ENCODE results near the gene ENAH. TPM values are rescaled to one million over a fixed set of nuclear protein-coding genes. Genes with fewer than 3 reads are reported as not detected.

ENAH gene
- total and polyA plus RNA-seq, 2 experiments from 2014 or later = 46.4 to 124 TPM

GRCh38 chr1:225532240-225532944 lies 120.5 kb downstream of the ENAH start:
- Histone ChIP-seq H3K27ac (no peak overlapping the region), H3K36me3 (peaks cover 4% of the 10 kb centered on the region), H3K27me3 (no peaks in the 10 kb centered on the region), H3K4me1 (ENCODE audit: low read depth) (peaks cover 24% of the 10 kb centered on the region), H3K4me3 (no peak overlapping the region), H3K9me3 (ENCODE audit: low read depth) (no peaks in the 10 kb centered on the region)
- DNase-seq (ENCODE audit: low read depth in 1 of 2, low spot score in 1 of 2) = no peak
- TF ChIP-seq, protein P1, sequence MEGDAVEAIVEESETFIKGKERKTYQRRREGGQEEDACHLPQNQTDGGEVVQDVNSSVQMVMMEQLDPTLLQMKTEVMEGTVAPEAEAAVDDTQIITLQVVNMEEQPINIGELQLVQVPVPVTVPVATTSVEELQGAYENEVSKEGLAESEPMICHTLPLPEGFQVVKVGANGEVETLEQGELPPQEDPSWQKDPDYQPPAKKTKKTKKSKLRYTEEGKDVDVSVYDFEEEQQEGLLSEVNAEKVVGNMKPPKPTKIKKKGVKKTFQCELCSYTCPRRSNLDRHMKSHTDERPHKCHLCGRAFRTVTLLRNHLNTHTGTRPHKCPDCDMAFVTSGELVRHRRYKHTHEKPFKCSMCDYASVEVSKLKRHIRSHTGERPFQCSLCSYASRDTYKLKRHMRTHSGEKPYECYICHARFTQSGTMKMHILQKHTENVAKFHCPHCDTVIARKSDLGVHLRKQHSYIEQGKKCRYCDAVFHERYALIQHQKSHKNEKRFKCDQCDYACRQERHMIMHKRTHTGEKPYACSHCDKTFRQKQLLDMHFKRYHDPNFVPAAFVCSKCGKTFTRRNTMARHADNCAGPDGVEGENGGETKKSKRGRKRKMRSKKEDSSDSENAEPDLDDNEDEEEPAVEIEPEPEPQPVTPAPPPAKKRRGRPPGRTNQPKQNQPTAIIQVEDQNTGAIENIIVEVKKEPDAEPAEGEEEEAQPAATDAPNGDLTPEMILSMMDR (IDR thresholded peaks at IDR 0.05; ENCODE audit: low read depth, low read length) = no peak

GRCh38 chr1:225529726-225530125 lies 123.2 kb downstream of the ENAH start:
- Histone ChIP-seq H3K36me3 (peaks cover 4% of the 10 kb centered on the region), H3K9me3 (ENCODE audit: low read depth) (no peaks in the 10 kb centered on the region), H3K27me3 (no peaks in the 10 kb centered on the region), H3K4me3 (no peak overlapping the region), H3K4me1 (ENCODE audit: low read depth) (peaks cover 16% of the 10 kb centered on the region), H3K27ac (no peak overlapping the region)
- TF ChIP-seq, protein P1 (IDR thresholded peaks at IDR 0.05; ENCODE audit: low read depth, low read length) = no peak
- DNase-seq (ENCODE audit: low read depth in 1 of 2, low spot score in 1 of 2) = no peak

DNA sequence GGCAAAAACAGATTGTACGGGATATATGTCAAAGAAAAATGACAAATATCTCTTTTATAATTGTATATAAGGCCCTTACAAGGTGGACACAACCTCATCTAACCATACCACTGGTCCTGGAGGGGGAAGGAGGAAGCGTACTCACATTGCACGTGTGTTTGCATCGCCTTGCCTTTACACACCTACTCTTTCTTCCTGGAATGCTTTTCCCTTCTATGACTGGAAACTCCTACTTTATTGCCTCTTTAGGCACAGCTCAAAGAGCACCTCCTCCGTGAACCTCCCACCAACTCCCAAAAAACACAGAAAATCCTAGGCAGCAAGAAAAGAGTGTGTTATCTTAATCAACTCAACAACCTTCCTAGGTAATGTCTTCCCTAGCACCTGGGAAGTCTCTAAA lies 125.3 kb downstream of the ENAH start:
- no peaks in the 10 kb centered on the region for H3K9me3 ChIP-seq (ENCODE audit: low read depth)
- DNase-seq (ENCODE audit: low read depth in 1 of 2, low spot score in 1 of 2) = no peak
- H3K4me1 ChIP-seq (ENCODE audit: low read depth) = peaks cover 4% of the 10 kb centered on the region
- no peaks in the 10 kb centered on the region for H3K27me3 ChIP-seq
- TF ChIP-seq, protein P1 (IDR thresholded peaks at IDR 0.05; ENCODE audit: low read depth, low read length) = no peak
- H3K27ac ChIP-seq = no peak overlapping the region
- H3K4me3 ChIP-seq = no peak overlapping the region
- peaks cover 4% of the 10 kb centered on the region for H3K36me3 ChIP-seq

DNA sequence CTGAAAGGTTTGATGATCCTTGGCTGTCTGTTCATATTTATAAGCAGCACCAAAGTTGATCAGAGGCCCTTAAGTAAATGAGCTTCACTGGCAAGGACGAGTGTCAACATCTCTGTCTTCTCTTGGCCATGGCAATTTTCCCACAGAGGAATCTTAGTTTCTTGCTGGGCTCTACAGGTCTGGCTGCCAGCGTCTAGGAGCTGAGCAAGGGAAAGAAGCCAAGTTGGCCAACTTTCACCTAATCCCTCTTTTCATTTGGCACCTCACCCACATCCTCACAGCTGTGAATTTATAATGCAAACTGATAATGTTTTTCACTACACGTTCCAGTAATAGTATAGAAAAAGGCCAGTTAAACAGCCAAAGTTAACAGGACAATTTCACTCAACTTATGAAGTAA lies 126.0 kb downstream of the ENAH start:
- peak in 1 of 2 donors; percentile 33 for DNase-seq (ENCODE audit: low read depth in 1 of 2, low spot score in 1 of 2)
- TF ChIP-seq, protein P1 (IDR thresholded peaks at IDR 0.05; ENCODE audit: low read depth, low read length) = no peak
- Histone ChIP-seq H3K9me3 (ENCODE audit: low read depth) (no peaks in the 10 kb centered on the region), H3K27me3 (no peaks in the 10 kb centered on the region), H3K4me1 (ENCODE audit: low read depth) (peaks cover 4% of the 10 kb centered on the region), H3K4me3 (no peak overlapping the region), H3K27ac (no peak overlapping the region), H3K36me3 (peaks cover 4% of the 10 kb centered on the region)

GRCh38 chr1:225525377-225525776 lies 127.5 kb downstream of the ENAH start:
- H3K36me3 ChIP-seq = peaks cover 3% of the 10 kb centered on the region
- TF ChIP-seq, protein P1 (IDR thresholded peaks at IDR 0.05; ENCODE audit: low read depth, low read length) = no peak
- no peak overlapping the region for H3K4me3 ChIP-seq
- H3K27ac ChIP-seq = no peak overlapping the region
- no peaks in the 10 kb centered on the region for H3K27me3 ChIP-seq
- no peak for DNase-seq (ENCODE audit: low read depth in 1 of 2, low spot score in 1 of 2)
- H3K4me1 ChIP-seq (ENCODE audit: low read depth) = peaks cover 4% of the 10 kb centered on the region
- no peaks in the 10 kb centered on the region for H3K9me3 ChIP-seq (ENCODE audit: low read depth)
